ENCODE measurements around the gene SPAG16. TPM values are rescaled to one million over a fixed set of nuclear protein-coding genes. Genes with fewer than 3 reads are reported as not detected.

The SPAG16 gene
- total RNA-seq, 4 donors from 2014 or later: 1.1 to 8.8 (median 6.3) TPM

DNA sequence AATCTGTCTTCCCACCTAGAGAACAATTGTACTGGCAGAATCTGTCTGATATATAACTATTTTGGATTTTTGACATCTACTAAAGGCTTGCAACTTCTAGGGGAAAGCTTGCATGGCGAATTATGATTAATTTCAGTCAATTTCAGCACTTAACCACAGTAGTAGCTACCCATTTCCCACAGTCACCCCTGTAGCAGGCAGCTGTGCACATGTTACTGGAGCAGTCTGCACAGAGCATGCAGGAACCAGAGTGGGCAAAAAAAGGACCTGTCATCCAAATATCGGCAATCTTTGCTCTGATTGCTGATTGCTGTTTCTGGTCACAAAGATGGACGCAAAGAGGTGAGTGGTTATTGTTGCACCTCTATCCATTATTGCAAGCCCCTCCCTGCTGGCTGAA, 473.3 kb downstream of the SPAG16 start:
- intact Hi-C loops (cut with DNase I; ENCODE audit: low total_unique reads) (no loop called here), in situ Hi-C loops (cut with MboI; ENCODE audit: low sequenced_read_pairs in 4 of 4) (no loop called here)
- H3K36me3 ChIP-seq: no peaks in the 10 kb centered on the region
- no peak for DNase-seq
- no peaks in the 10 kb centered on the region for H3K4me1 ChIP-seq
- no peak overlapping the region for H3K4me3 ChIP-seq
- TF ChIP-seq, protein P1, sequence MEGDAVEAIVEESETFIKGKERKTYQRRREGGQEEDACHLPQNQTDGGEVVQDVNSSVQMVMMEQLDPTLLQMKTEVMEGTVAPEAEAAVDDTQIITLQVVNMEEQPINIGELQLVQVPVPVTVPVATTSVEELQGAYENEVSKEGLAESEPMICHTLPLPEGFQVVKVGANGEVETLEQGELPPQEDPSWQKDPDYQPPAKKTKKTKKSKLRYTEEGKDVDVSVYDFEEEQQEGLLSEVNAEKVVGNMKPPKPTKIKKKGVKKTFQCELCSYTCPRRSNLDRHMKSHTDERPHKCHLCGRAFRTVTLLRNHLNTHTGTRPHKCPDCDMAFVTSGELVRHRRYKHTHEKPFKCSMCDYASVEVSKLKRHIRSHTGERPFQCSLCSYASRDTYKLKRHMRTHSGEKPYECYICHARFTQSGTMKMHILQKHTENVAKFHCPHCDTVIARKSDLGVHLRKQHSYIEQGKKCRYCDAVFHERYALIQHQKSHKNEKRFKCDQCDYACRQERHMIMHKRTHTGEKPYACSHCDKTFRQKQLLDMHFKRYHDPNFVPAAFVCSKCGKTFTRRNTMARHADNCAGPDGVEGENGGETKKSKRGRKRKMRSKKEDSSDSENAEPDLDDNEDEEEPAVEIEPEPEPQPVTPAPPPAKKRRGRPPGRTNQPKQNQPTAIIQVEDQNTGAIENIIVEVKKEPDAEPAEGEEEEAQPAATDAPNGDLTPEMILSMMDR (IDR thresholded peaks at IDR 0.05 in 4 of 5, conservative IDR thresholded peaks at IDR 0.05 in 1 of 5): no peak
- TF ChIP-seq POLR2A (IDR thresholded peaks at IDR 0.05): no peak
- no peak overlapping the region for H3K27ac ChIP-seq
- no peaks in the 10 kb centered on the region for H3K27me3 ChIP-seq
- no peak for ATAC-seq
- no peaks in the 10 kb centered on the region for H3K9me3 ChIP-seq

DNA sequence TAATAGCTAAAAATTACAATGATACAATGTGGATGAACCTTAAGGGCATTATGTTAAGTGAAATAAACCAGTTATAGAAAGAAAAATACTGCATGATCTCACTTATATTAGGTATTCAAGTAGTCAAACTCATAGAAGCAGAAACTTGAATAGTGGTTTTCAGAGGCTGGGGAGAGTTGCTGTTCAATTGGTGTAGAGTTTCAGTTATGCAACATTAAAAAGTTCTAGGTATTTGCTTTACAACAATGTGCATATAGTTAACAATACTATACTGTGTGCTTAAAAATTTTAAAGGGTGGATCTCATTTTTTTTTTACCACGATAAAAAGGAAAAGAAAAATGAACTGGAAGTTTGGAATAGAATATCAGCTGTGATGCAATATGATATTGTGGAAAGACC, 479.1 kb downstream of the SPAG16 start:
- ATAC-seq: no peak
- no peak for DNase-seq
- no peaks in the 10 kb centered on the region for H3K4me1 ChIP-seq
- no peaks in the 10 kb centered on the region for H3K36me3 ChIP-seq
- TF ChIP-seq, protein P1 (IDR thresholded peaks at IDR 0.05 in 4 of 5, conservative IDR thresholded peaks at IDR 0.05 in 1 of 5): no peak
- no peak for TF ChIP-seq POLR2A (IDR thresholded peaks at IDR 0.05)
- intact Hi-C loops (cut with DNase I; ENCODE audit: low total_unique reads) (no loop called here), in situ Hi-C loops (cut with MboI; ENCODE audit: low sequenced_read_pairs in 4 of 4) (no loop called here)
- no peak overlapping the region for H3K4me3 ChIP-seq
- no peaks in the 10 kb centered on the region for H3K27me3 ChIP-seq
- H3K9me3 ChIP-seq: no peaks in the 10 kb centered on the region
- no peak overlapping the region for H3K27ac ChIP-seq

DNA sequence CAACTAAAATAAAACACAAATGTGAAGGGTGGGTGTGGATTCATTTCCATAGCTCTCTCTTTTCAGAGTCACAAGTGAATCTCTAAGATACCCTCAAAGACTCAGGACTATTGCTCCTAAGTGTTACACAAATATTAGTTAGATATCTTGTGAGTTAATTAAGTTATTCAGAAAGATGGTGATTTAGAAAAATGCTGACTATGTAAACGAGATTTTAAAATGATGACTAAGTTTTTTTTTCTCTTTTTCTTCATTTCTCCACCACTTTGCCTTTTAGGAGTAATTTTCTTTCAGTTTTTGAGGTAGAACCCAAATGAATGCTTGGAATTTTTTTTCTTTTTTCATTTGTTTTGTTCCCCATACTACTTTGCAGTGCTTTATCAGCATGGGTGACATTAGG, 479.7 kb downstream of the SPAG16 start:
- no peaks in the 10 kb centered on the region for H3K27me3 ChIP-seq
- in situ Hi-C loops (cut with MboI; ENCODE audit: low sequenced_read_pairs in 4 of 4) (no loop called here), intact Hi-C loops (cut with DNase I; ENCODE audit: low total_unique reads) (no loop called here)
- no peak overlapping the region for H3K27ac ChIP-seq
- H3K4me3 ChIP-seq: no peak overlapping the region
- H3K9me3 ChIP-seq: no peaks in the 10 kb centered on the region
- no peak for TF ChIP-seq POLR2A (IDR thresholded peaks at IDR 0.05)
- TF ChIP-seq, protein P1 (IDR thresholded peaks at IDR 0.05 in 4 of 5, conservative IDR thresholded peaks at IDR 0.05 in 1 of 5): no peak
- no peak for ATAC-seq
- H3K36me3 ChIP-seq: no peaks in the 10 kb centered on the region
- H3K4me1 ChIP-seq: no peaks in the 10 kb centered on the region
- no peak for DNase-seq

DNA sequence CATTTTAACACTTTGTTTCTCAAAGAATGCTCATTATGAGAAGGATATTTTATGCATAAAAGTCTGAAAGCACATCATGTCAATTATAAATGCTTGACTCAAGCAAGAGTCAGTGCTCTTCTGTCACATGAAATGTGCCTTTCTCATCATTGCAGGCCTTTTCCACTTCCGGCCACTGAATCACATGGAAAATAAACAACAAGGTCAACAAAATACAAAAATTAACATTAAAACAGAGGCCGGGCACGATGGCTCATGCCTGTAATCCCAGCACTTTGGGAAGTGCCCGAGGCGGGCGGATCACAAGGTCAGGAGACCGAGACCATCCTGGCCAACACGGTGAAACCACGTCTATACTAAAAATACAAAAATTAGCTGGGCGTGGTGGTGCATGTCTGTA, 480.6 kb downstream of the SPAG16 start:
- Histone ChIP-seq H3K4me1 (no peaks in the 10 kb centered on the region), H3K27me3 (no peaks in the 10 kb centered on the region), H3K36me3 (no peaks in the 10 kb centered on the region), H3K9me3 (no peaks in the 10 kb centered on the region), H3K4me3 (no peak overlapping the region), H3K27ac (no peak overlapping the region)
- no peak for TF ChIP-seq POLR2A (IDR thresholded peaks at IDR 0.05)
- TF ChIP-seq, protein P1 (IDR thresholded peaks at IDR 0.05 in 4 of 5, conservative IDR thresholded peaks at IDR 0.05 in 1 of 5): no peak
- no peak for DNase-seq
- no peak for ATAC-seq
- intact Hi-C loops (cut with DNase I; ENCODE audit: low total_unique reads): no loop called here
- in situ Hi-C loops (cut with MboI; ENCODE audit: low sequenced_read_pairs in 4 of 4): no loop called here

DNA sequence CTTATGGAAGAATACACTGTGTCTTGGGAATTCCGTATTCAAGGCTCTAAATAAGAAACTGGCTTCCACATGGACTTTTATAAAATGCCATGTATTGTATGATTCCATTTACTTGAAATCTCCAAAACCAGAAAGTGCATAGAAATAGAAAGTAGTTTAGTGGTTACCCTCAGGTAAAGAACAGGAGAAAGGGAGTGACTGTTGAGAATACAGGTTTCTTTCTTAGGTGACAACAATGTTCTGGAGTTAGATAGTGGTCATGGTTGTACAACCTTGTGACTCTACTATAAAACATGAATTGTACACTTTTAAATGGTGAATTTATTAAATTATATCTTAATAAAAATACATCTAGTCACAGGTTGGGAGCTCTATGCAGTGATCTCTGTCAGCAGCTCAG, 481.8 kb downstream of the SPAG16 start:
- H3K27me3 ChIP-seq: no peaks in the 10 kb centered on the region
- H3K27ac ChIP-seq: no peak overlapping the region
- H3K4me1 ChIP-seq: no peaks in the 10 kb centered on the region
- H3K36me3 ChIP-seq: no peaks in the 10 kb centered on the region
- no peak for TF ChIP-seq POLR2A (IDR thresholded peaks at IDR 0.05)
- TF ChIP-seq, protein P1 (IDR thresholded peaks at IDR 0.05 in 4 of 5, conservative IDR thresholded peaks at IDR 0.05 in 1 of 5): no peak
- ATAC-seq: no peak
- H3K9me3 ChIP-seq: no peaks in the 10 kb centered on the region
- intact Hi-C loops (cut with DNase I; ENCODE audit: low total_unique reads) (no loop called here), in situ Hi-C loops (cut with MboI; ENCODE audit: low sequenced_read_pairs in 4 of 4) (no loop called here)
- H3K4me3 ChIP-seq: no peak overlapping the region
- no peak for DNase-seq
